CD4-positive, alpha-beta T cell (primary cell): Measurements from ENCODE around the gene DUSP10. TPM values are rescaled to one million over a fixed set of nuclear protein-coding genes. Genes with fewer than 3 reads are reported as not detected.

Experiments
- ATAC-seq: fragments of 200-7000 bp; cut with Tn5 transposase; one replicate; pipeline ENCODE4 v1.10.0; 2022; ENCODE audit warnings: mild to moderate bottlenecking; ENCODE audit not compliant: poor library complexity
- CTCF ChIA-PET: fragments of 350-600 bp; sonication (Branson Sonifier 250); formaldehyde crosslinking; loops from one replicate; lab custom pipeline; 2021; ENCODE audit warnings: antibody characterized with exemption, inconsistent platforms; lab: Charles Lee
- POLR2A ChIA-PET: fragments of 350-600 bp; sonication (Branson Sonifier 250); formaldehyde crosslinking; loops from one replicate; lab custom pipeline; 2021; ENCODE audit warnings: antibody characterized with exemption, inconsistent platforms; lab: Charles Lee
- DNase-seq, 14 experiments: peaks; one replicate each; pipeline ENCODE4 v3.0.0-alpha.2; 2013 to 2020; ENCODE audit warnings: mixed read lengths in 2 of 14
- H3K27ac ChIP-seq, 2 donors: one replicate each; pipeline versions ENCODE4 v1.5.1 to v1.7.0; 2013; ENCODE audit warnings: low read length in 2 of 2, low read depth in 1 of 2, mild to moderate bottlenecking in 1 of 2
- H3K27me3 ChIP-seq, 2 experiments: 1 replicate in 1 of 2; 2 replicates in 1 of 2; pipeline versions ENCODE4 v1.6.1 to v1.7.0; 2013; ENCODE audit warnings: low read length in 2 of 2, control low read depth in 1 of 2, mild to moderate bottlenecking in 1 of 2, moderate library complexity in 1 of 2; ENCODE audit not compliant: insufficient read depth in 2 of 2, control insufficient read depth in 1 of 2
- H3K36me3 ChIP-seq: one replicate; pipeline ENCODE4 v1.6.1; 2013; ENCODE audit warnings: low read length, control low read depth; ENCODE audit not compliant: insufficient read depth
- H3K4me1 ChIP-seq: one replicate; pipeline ENCODE4 v1.6.1; 2013; ENCODE audit warnings: low read length, control low read depth; ENCODE audit not compliant: insufficient read depth
- H3K4me3 ChIP-seq: one replicate; pipeline ENCODE4 v1.5.1; 2013; ENCODE audit warnings: mild to moderate bottlenecking, low read length, moderate library complexity
- H3K9me3 ChIP-seq, 2 experiments: 1 replicate in 1 of 2; 2 replicates in 1 of 2; pipeline versions ENCODE4 v1.6.1 to v1.7.0; 2013; ENCODE audit warnings: low read length in 2 of 2, mild to moderate bottlenecking in 2 of 2, control low read depth in 1 of 2, moderate library complexity in 1 of 2; ENCODE audit not compliant: control insufficient read depth in 1 of 2, insufficient read depth in 1 of 2
- H3K27ac Mint-ChIP-seq: one replicate; pipeline ENCODE4 v1.8.0; 2020; ENCODE audit warnings: mixed read lengths
- H3K27me3 Mint-ChIP-seq: one replicate; pipeline ENCODE4 v1.8.0; 2021; ENCODE audit warnings: mixed read lengths
- H3K36me3 Mint-ChIP-seq: one replicate; pipeline ENCODE4 v1.8.0; 2021; ENCODE audit warnings: low read depth, mixed read lengths
- H3K4me1 Mint-ChIP-seq: one replicate; pipeline ENCODE4 v1.8.0; 2021; ENCODE audit warnings: low read depth, mixed read lengths
- H3K4me3 Mint-ChIP-seq: one replicate; pipeline ENCODE4 v1.8.0; 2020; ENCODE audit warnings: mild to moderate bottlenecking, mixed read lengths
- H3K9me3 Mint-ChIP-seq: one replicate; pipeline ENCODE4 v1.8.0; 2020; ENCODE audit warnings: mixed read lengths
- CTCF ChIP-seq: fragments of 200-600 bp; IDR thresholded peaks from one replicate; pipeline ENCODE4 v1.8.0; 2022; ENCODE audit warnings: antibody characterized with exemption, mild to moderate bottlenecking
- intact Hi-C, 2 experiments: fragments of 100-400 bp; cut with DNase I in 1 of 2; cut with micrococcal nuclease in 1 of 2; formaldehyde crosslinking; loops; one replicate each; pipeline versions ENCODE4 v1.15.1 to v1.9.0; 2023 to 2025; cut with DNase I, micrococcal nuclease
- total RNA-seq, 174 experiments: library from RNA in 2 of 174; stranded (reverse) in 2 of 174; gene quantifications; one replicate each; pipeline ENCODE4 v1.2.3 and lab custom pipeline; 2021 to 2026

The DUSP10 gene
- total RNA-seq, 2 experiments from 2014 or later: 66.9 to 70.9 TPM

- CTCF ChIA-PET: no interaction called here
- Mint-ChIP-seq H3K4me1 (peaks cover 8% of the 10 kb centered on the region), H3K9me3 (no peaks in the 10 kb centered on the region), H3K27ac (no peak overlapping the region), H3K36me3 (peaks cover 31% of the 10 kb centered on the region), H3K27me3 (no peaks in the 10 kb centered on the region), H3K4me3 (no peak overlapping the region)
- DNase-seq (no peak), ATAC-seq (no peak)
- peaks cover 19% of the 10 kb centered on the region for H3K36me3 ChIP-seq
- H3K27me3 ChIP-seq: no peaks in the 10 kb centered on the region
- peaks cover 4% of the 10 kb centered on the region for H3K4me1 ChIP-seq
- intact Hi-C loops: no loop called here
- POLR2A ChIA-PET: interaction anchor here (1.6 kb wide), 1 partner anchor 11 kb away, joined by 5 read pairs; no protein-coding TSS in a partner anchor
- H3K9me3 ChIP-seq: no peaks in the 10 kb centered on the region
- H3K27ac ChIP-seq: no peak overlapping the region
- TF ChIP-seq CTCF: no peak
- H3K4me3 ChIP-seq: no peak overlapping the region
Measured at GRCh38 chr1:221699577-221699976, 42.3 kb downstream of the DUSP10 start.

GRCh38 chr1:221698579-221699349 is 43.1 kb downstream of the DUSP10 start:
- TF ChIP-seq CTCF: no peak
- no peak overlapping the region for H3K4me3 ChIP-seq
- H3K27ac ChIP-seq: no peak overlapping the region
- no peaks in the 10 kb centered on the region for H3K27me3 Mint-ChIP-seq
- no peaks in the 10 kb centered on the region for H3K27me3 ChIP-seq
- POLR2A ChIA-PET: interaction anchor here (1.6 kb wide), 1 partner anchor 10 kb away, joined by 5 read pairs; no protein-coding TSS in a partner anchor
- peaks cover 11% of the 10 kb centered on the region for H3K36me3 ChIP-seq
- CTCF ChIA-PET: interaction anchor here (1.3 to 1.8 kb wide), 2 partner anchors 10 to 43 kb away, joined by 5 read pairs; partner anchors contain the start of gene DUSP10
- H3K4me1 ChIP-seq: peaks cover 4% of the 10 kb centered on the region
- H3K36me3 Mint-ChIP-seq: peaks cover 22% of the 10 kb centered on the region
- peak in 2 of 14 experiments; percentile 44 to 53 for DNase-seq
- no peak overlapping the region for H3K4me3 Mint-ChIP-seq
- H3K4me1 Mint-ChIP-seq: peaks cover 8% of the 10 kb centered on the region
- no peaks in the 10 kb centered on the region for H3K9me3 ChIP-seq
- no peak overlapping the region for H3K27ac Mint-ChIP-seq
- intact Hi-C loops: no loop called here
- H3K9me3 Mint-ChIP-seq: peaks cover under 1% of the 10 kb centered on the region
- no peak for ATAC-seq

- Mint-ChIP-seq H3K36me3 (peaks cover 16% of the 10 kb centered on the region), H3K4me1 (peaks cover 8% of the 10 kb centered on the region), H3K9me3 (peaks cover 2% of the 10 kb centered on the region), H3K4me3 (no peak overlapping the region), H3K27ac (no peak overlapping the region), H3K27me3 (no peaks in the 10 kb centered on the region)
- Histone ChIP-seq H3K36me3 (peaks cover 4% of the 10 kb centered on the region), H3K4me3 (no peak overlapping the region), H3K27me3 (no peaks in the 10 kb centered on the region), H3K9me3 (peaks cover 0 to 7% of the 10 kb centered on the region in 2 experiments), H3K27ac (no peak overlapping the region), H3K4me1 (peaks cover 4% of the 10 kb centered on the region)
- no peak for DNase-seq
- ChIA-PET CTCF (interaction anchor here (1.3 to 1.8 kb wide), 2 partner anchors 11 to 44 kb away, joined by 5 read pairs; partner anchors contain the start of gene DUSP10), POLR2A (interaction anchor here (0.6 to 1.6 kb wide), 3 partner anchors 9 to 44 kb away, joined by 3 to 5 read pairs (median 4); partner anchors contain the start of gene DUSP10)
- ATAC-seq: no peak
- intact Hi-C loops: no loop called here
- TF ChIP-seq CTCF: no peak
Measured at GRCh38 chr1:221697923-221698425, 43.9 kb downstream of the DUSP10 start.
